Activated naive CD4-positive, alpha-beta T cell treated with anti-CD3 and anti-CD28 coated beads, Interleukin-2, amount 50 U/mL, for 24 hours (primary cell): ENCODE results near the gene TSPAN8.
"Not testable (repeated sequence)": the region's sequence is repeated elsewhere in the genome, so short reads cannot be mapped to it uniquely, and the experiment has no call there.

Experiments used
- H3K27ac Mint-ChIP-seq: one replicate; pipeline ENCODE4 v1.8.0; 2021; ENCODE audit warnings: mild to moderate bottlenecking, mixed read lengths
- H3K27me3 Mint-ChIP-seq: one replicate; pipeline ENCODE4 v1.8.0; 2021; ENCODE audit warnings: mixed read lengths
- H3K36me3 Mint-ChIP-seq: one replicate; pipeline ENCODE4 v1.8.0; 2021; ENCODE audit warnings: mixed read lengths
- H3K4me1 Mint-ChIP-seq: one replicate; pipeline ENCODE4 v1.8.0; 2021; ENCODE audit warnings: mixed read lengths
- H3K4me3 Mint-ChIP-seq: one replicate; pipeline ENCODE4 v1.8.0; 2021; ENCODE audit warnings: mild to moderate bottlenecking, mixed read lengths
- H3K9me3 Mint-ChIP-seq: one replicate; pipeline ENCODE4 v1.8.0; 2021; ENCODE audit warnings: mixed read lengths

The TSPAN8 gene

DNA sequence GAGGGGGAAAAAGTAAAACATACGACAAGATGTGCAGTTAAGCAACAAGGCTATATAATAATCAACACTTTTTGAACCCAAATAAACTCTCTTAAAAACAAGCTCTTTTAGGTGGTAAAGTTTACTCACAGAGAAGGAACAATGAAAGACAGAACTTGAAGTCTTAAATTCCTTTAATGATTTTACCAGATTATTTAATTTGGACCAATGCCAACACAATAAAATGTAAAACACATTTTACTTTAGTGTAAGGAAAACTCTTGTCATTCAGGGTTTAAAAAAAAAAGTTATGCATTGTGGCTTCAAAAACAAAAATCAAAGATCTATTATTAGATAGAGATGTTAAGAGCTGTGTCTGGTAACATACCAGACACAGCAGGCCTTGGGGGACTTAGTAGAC, 13.1 kb downstream of the TSPAN8 start:
- no peaks in the 10 kb centered on the region for H3K9me3 Mint-ChIP-seq
- no peak overlapping the region for H3K27ac Mint-ChIP-seq
- H3K36me3 Mint-ChIP-seq, result no peaks in the 10 kb centered on the region
- H3K27me3 Mint-ChIP-seq, result no peaks in the 10 kb centered on the region
- H3K4me1 Mint-ChIP-seq, result no peaks in the 10 kb centered on the region
- H3K4me3 Mint-ChIP-seq, result no peak overlapping the region

DNA sequence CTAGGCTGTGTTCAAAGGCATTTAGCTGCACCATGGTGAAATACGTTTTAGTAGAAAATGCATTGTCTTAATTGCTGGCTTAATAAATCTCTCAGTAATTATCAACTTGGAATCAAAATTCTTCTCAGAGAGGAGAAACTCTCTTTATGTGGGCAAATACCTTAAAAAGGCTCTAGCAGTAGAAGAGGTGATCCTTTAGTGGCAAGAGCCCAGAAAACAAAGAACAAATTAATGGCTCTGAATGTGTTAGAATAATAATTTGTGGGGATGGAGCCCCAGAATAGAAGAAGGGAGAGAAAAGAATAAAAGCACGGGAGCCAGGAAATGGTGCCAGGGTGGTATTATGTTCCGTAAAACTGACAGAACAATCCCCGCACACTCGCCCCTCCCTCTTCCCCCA, 14.8 kb downstream of the TSPAN8 start:
- H3K4me1 Mint-ChIP-seq, result no peaks in the 10 kb centered on the region
- H3K4me3 Mint-ChIP-seq, result no peak overlapping the region
- no peak overlapping the region for H3K27ac Mint-ChIP-seq
- no peaks in the 10 kb centered on the region for H3K36me3 Mint-ChIP-seq
- H3K27me3 Mint-ChIP-seq, result no peaks in the 10 kb centered on the region
- H3K9me3 Mint-ChIP-seq, result no peaks in the 10 kb centered on the region

DNA sequence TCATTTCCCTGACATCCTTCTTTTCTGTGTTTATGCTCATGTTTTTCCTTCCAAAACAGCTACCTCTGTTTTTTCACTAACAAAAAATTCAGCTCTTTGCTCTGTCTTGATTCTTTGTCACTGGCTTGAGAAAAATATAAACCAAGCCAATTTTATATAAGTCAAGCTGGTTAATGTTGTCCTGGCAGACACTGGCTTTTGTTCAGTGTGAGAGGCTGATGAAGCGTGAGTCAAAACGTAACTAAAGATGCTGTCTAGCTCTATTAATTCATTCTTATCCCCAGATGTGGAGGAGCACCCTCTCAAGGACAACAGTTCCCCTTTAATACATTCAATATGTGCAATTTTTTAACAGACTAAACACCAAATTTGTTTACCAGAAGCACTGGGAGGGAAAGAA, 15.8 kb downstream of the TSPAN8 start:
- H3K4me3 Mint-ChIP-seq, result no peak overlapping the region
- no peak overlapping the region for H3K27ac Mint-ChIP-seq
- H3K36me3 Mint-ChIP-seq, result no peaks in the 10 kb centered on the region
- no peaks in the 10 kb centered on the region for H3K4me1 Mint-ChIP-seq
- no peaks in the 10 kb centered on the region for H3K9me3 Mint-ChIP-seq
- H3K27me3 Mint-ChIP-seq, result no peaks in the 10 kb centered on the region

DNA sequence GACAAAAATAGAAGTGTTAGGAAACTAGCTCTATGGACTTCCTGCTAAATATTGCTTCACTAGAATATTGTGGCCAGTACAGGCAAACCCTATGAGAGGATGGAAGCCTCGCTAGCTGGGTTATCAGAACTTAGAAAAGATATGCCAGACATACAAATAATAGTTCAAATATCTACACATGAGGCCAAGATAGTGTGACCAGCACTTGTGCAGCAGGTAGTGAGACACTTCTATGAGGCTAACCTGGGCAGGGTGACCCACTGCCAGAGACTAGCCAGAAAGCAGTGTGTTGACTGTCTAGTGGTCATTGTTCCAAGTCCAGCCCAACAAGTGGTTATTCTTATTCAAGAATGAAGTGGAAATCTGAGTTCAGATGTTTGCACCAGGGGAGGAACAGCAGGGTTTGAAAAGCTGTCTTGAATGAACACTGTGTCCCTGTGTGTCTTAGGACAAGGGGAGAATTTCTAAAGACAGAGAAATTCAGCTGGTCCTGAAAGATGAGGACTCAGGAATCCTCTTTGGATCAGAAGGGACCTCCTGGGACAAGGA, 16.3 kb downstream of the TSPAN8 start:
- Mint-ChIP-seq H3K4me1 (no peaks in the 10 kb centered on the region), H3K27me3 (no peaks in the 10 kb centered on the region), H3K27ac (no peak overlapping the region)

DNA sequence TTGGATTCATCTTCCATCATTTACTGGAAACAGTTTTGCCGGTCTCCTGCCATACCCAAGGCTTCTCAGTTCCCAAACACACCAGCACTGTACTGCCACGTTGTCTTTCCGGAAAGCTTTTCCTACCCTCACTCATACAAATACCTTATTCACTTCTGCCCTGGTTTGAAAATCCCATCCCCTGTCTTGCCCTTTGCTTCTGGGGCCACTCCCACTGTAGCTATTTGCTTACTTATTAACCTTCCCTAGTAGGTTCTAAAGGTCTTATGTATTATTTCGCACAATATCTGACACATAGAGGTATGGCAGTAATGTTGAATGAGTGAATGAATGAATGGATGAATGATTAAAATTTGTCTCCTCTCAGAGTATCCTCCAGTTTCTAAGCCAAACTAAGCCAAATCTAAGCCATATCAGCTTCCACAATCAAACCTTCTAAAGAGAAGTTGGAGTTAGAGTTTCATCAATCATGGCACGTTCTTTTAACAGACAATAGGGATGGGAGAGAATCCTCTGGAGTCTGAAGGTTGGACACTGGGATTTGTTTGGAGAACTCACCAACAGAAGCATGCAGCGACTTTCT, 18.6 kb downstream of the TSPAN8 start:
- Mint-ChIP-seq H3K9me3 (no peaks in the 10 kb centered on the region), H3K4me1 (no peaks in the 10 kb centered on the region), H3K27me3 (no peaks in the 10 kb centered on the region), H3K27ac (no peak overlapping the region), H3K36me3 (no peaks in the 10 kb centered on the region), H3K4me3 (no peak overlapping the region)

More for the DNA sequence above, 16.3 kb downstream of the TSPAN8 start:
- no peak overlapping the region for H3K4me3 Mint-ChIP-seq
- H3K36me3 Mint-ChIP-seq, result no peaks in the 10 kb centered on the region
- no peaks in the 10 kb centered on the region for H3K9me3 Mint-ChIP-seq

DNA sequence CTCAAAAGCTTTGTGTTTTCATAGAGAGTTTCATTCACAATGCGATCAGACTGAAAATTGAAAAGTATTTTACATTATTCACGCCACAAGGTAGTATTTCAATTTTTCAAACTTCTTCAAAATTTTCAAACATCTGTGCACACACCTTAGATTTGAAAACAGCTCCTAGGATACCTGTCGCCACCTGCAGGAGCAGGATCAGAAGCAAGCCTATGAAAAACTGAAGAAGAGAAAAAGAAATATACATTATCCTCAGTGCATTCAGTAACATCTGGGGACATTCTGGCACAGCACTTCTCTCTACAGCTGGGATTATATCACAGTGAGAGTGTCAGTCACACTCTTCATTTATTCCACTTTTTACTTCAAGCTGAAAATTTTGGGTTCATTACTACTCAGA, 19.8 kb downstream of the TSPAN8 start:
- Mint-ChIP-seq H3K4me3 (no peak overlapping the region), H3K27ac (no peak overlapping the region), H3K4me1 (no peaks in the 10 kb centered on the region), H3K36me3 (no peaks in the 10 kb centered on the region), H3K27me3 (no peaks in the 10 kb centered on the region), H3K9me3 (no peaks in the 10 kb centered on the region)

DNA sequence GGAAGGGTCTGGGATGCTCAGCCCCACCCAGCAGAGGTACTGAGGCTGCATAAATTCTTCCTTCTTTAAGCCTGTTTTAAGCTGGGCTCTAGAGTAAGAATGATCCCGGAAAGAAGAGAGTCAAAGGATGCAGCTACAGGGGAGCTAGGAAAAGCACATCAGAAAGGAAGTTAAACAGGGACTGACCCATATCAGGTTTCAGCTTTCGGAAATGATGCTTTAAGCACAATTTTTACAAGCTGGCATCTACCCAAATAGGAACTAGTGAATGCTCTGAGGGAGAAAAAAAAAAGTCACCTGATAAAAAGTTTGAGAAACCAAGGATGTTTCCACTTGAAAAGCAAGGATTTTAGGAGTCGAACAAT, 22.0 kb downstream of the TSPAN8 start:
- no peak overlapping the region for H3K4me3 Mint-ChIP-seq
- no peak overlapping the region for H3K27ac Mint-ChIP-seq
- H3K36me3 Mint-ChIP-seq, result no peaks in the 10 kb centered on the region
- no peaks in the 10 kb centered on the region for H3K9me3 Mint-ChIP-seq
- H3K27me3 Mint-ChIP-seq, result no peaks in the 10 kb centered on the region
- H3K4me1 Mint-ChIP-seq, result no peaks in the 10 kb centered on the region

DNA sequence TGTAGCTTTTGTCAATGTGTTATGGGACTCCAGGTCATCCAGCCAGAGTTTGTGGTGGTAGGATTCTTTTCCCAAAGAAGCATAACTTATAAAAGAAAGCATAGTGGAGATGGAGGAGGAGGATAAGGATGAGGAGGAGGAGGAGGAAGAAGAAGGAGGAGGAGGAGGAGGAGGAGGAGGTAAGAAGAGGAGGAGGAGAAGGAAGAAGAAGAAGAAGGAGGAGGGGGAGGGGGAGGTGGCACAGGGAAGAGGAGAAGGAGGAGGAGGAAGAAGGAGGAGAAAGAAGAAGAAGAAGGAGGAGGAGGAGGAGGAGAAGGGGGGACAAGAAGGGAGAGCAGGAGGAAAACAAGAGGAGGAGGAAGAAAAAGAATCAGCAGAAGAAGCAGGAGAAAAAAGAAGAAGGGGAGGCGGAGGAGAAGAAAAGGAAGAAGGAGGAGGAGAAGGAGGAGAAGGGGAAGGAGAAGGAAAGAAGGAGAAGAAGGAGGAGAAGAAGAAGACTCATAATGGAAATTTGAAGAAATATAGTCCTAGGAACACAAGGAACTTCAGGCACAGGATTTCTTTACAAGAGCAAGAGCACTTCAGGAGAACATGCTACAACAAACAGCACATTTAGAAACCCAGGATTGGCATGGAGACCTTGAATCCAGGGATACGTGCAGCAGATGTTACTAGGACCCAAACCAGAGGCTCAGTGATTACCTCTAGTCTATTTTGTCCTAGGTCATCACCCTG, 22.6 kb downstream of the TSPAN8 start:
- H3K36me3 Mint-ChIP-seq, result no peaks in the 10 kb centered on the region
- H3K9me3 Mint-ChIP-seq, result no peaks in the 10 kb centered on the region
- H3K4me1 Mint-ChIP-seq, result no peaks in the 10 kb centered on the region
- no peaks in the 10 kb centered on the region for H3K27me3 Mint-ChIP-seq
- no peak overlapping the region for H3K27ac Mint-ChIP-seq
- H3K4me3 Mint-ChIP-seq, result no peak overlapping the region

DNA sequence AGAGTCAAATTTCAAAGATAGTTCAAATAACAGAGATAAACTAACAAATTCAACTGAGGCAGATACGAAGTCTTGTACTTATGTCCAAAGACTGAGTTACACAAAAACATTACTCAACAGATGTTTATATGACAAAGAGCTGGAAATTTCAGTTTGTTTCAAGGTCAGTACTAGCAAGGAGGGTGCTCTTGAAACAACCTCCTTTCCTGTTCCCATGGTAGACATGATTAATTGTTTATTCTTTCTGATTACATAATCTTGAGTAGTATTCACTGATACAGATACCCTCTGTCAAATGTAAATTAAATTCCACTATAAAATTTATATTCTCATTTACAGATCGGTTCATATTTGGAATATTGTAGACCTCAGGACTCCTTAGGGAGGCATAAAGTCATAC, 23.4 kb downstream of the TSPAN8 start:
- Mint-ChIP-seq H3K9me3 (no peaks in the 10 kb centered on the region), H3K27me3 (no peaks in the 10 kb centered on the region), H3K27ac (no peak overlapping the region), H3K4me1 (no peaks in the 10 kb centered on the region), H3K4me3 (no peak overlapping the region), H3K36me3 (no peaks in the 10 kb centered on the region)

DNA sequence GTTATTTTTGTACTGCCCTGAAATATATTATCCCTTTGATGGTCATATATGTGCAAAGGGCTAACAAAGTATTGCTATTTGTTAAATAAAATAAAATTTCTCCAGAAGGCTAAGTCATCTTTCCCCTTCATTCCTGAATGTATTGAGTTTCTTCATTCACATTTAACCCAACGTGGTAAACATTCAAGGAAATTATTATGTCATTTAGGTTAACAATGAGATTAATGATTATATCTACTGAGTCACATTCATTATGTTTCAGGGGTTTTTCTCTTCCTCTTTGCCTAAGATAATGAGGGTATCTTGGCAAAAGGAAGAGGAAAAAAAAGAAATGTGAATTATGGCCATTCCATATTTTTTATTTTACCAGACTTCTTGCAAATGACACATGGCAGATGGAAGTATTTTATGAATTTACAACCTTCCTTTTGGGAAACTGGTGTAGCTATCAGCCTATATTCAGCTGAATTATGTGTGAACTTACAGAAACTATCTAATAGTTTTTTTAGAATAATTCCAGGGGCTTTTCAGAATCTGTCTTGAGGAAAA, 27.2 kb downstream of the TSPAN8 start:
- no peaks in the 10 kb centered on the region for H3K4me1 Mint-ChIP-seq
- no peaks in the 10 kb centered on the region for H3K36me3 Mint-ChIP-seq
- no peaks in the 10 kb centered on the region for H3K9me3 Mint-ChIP-seq
- no peak overlapping the region for H3K27ac Mint-ChIP-seq
- no peak overlapping the region for H3K4me3 Mint-ChIP-seq
- no peaks in the 10 kb centered on the region for H3K27me3 Mint-ChIP-seq

DNA sequence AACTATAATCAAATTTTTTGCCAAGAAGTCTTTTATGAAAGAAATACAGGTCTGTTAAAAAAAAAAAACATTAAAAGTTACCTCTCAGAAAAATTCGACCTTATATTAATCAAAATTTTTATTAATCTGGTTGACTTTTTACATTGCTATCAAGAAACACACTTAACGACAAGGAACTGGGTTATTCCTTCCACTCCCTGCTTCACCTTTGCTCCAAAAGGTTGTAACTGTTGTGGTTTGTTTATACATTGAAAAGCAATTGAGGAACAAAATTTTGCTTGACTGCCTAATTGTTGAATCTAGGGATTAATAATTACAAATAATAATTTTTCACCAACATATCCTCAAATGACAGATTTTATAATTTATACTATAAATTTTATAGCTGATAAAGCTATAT, 28.4 kb downstream of the TSPAN8 start:
- Mint-ChIP-seq H3K4me3 (no peak overlapping the region), H3K36me3 (no peaks in the 10 kb centered on the region), H3K27me3 (no peaks in the 10 kb centered on the region), H3K4me1 (no peaks in the 10 kb centered on the region), H3K9me3 (no peaks in the 10 kb centered on the region), H3K27ac (no peak overlapping the region)

DNA sequence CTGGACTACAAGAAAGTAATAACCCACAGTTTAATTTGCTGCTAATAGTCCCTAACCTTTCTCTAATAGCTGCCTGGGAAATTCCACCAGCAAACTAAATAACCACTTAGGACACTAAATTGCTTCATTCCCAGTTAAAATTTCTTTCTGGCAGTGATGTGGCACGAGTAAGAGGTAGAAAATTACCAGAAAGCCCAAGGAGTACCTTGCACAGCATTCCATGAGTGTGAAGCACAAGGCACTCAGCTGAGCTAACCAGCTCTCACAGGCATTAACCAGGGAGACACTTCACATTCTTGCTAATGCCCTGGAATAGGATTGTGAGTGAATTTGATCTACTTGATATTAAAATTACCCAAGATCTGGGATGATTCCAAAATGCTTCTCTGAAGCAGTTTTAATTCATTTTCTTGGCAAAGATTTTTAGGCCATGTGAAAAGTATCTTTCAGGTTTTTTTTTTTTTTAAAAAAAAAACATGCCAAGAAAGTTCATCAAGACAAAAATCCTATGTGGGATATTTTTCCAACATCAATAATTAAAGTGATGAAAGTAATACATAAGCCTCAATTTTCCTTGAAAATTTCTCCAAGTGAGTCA, 29.5 kb downstream of the TSPAN8 start:
- H3K36me3 Mint-ChIP-seq, result no peaks in the 10 kb centered on the region
- H3K27me3 Mint-ChIP-seq, result no peaks in the 10 kb centered on the region
- H3K4me3 Mint-ChIP-seq, result no peak overlapping the region
- H3K9me3 Mint-ChIP-seq, result no peaks in the 10 kb centered on the region
- no peak overlapping the region for H3K27ac Mint-ChIP-seq
- H3K4me1 Mint-ChIP-seq, result no peaks in the 10 kb centered on the region

DNA sequence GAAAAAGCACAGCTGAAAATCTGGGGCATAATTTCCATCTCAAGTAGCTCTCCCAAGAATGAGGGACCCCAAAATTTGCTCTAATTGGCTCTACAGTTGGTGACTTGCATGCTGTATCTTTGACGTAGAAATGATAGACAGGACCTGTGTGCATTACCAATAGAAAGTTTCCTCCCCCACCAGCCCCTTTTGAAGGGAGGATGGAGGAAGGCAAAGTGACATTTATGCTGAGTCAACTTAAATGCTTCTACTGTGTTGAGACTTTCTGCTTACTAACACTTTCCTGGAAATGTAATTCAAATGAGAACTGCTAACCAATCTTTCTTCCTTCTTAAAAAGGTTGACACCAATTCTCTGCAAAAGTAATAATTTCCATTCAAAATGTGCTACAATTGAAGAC, 31.9 kb downstream of the TSPAN8 start:
- H3K36me3 Mint-ChIP-seq, result no peaks in the 10 kb centered on the region
- H3K4me1 Mint-ChIP-seq, result no peaks in the 10 kb centered on the region
- H3K4me3 Mint-ChIP-seq, result no peak overlapping the region
- H3K27me3 Mint-ChIP-seq, result no peaks in the 10 kb centered on the region
- H3K9me3 Mint-ChIP-seq, result no peaks in the 10 kb centered on the region
- H3K27ac Mint-ChIP-seq, result no peak overlapping the region

DNA sequence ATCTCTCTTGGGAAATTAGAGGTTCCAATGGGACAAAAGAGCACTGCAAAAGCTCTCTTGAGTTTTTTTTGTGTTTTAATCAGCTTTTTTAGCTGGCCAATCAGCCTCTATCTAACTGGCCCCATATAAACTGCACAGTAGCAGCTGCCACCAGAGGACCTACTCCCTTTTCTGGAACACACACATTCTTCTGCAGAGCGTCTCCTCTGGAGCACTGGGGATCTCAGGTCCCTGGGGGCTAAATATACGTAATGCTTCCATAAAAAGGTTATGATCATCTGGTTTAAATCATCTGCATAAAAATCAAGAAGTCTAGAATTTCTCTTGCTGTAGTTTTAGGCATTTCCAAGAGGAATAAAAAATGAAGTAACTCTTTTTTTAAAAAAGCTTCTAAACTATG, 32.3 kb downstream of the TSPAN8 start:
- no peak overlapping the region for H3K27ac Mint-ChIP-seq
- H3K4me3 Mint-ChIP-seq, result no peak overlapping the region
- no peaks in the 10 kb centered on the region for H3K27me3 Mint-ChIP-seq
- H3K9me3 Mint-ChIP-seq, result no peaks in the 10 kb centered on the region
- H3K36me3 Mint-ChIP-seq, result no peaks in the 10 kb centered on the region
- no peaks in the 10 kb centered on the region for H3K4me1 Mint-ChIP-seq

DNA sequence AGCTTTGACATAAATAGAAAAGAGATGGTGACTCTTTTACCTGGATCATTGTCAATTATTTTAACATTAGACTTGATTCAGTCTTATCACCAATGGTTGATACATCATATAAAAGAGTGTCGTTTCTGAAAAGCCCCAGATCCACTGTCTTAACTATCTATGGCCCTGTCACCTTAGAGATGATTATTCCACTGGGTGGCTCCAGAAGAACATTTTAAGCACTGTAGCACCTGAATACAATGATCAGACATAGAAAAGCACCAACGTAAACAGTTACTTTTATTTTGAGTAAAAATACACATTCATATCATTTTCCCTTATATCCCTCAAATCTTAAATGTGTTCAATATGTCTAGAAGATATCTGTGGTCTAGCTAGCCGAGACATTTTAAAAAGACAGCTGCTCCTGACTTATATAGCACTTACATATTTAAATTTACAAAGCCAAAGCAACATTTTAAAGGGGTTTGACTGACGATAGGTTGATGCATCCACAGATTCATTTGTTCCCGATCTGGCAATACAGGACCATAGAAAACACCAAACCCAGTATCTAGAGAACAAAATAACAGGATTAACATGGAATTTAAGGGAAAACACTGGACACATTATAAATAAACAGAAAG, 32.9 kb downstream of the TSPAN8 start:
- Mint-ChIP-seq H3K9me3 (no peaks in the 10 kb centered on the region), H3K27ac (no peak overlapping the region), H3K4me3 (no peak overlapping the region), H3K36me3 (no peaks in the 10 kb centered on the region), H3K4me1 (no peaks in the 10 kb centered on the region), H3K27me3 (no peaks in the 10 kb centered on the region)

DNA sequence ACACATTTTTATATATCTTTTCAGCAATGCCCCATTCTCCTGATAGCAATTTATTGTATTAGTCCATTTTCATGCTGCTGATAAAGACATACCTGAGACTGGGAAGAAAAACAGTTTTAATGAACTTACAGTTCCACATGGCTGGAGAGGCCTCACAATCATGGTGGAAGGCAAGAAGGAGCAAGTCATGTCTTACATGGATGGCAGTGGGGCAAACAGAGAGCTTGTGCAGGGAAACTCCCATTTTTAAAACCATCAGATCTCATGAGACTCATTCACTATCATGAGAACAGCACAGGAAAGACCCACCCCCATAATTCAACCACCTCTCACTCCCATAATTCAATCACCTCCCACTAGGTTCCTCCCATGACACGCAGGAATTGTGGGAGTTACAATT, 44.7 kb downstream of the TSPAN8 start:
- not testable (repeated sequence) for H3K4me1 Mint-ChIP-seq, H3K27me3 Mint-ChIP-seq

More for the DNA sequence above, 44.7 kb downstream of the TSPAN8 start:
- H3K4me3 Mint-ChIP-seq, H3K9me3 Mint-ChIP-seq, H3K27ac Mint-ChIP-seq, H3K36me3 Mint-ChIP-seq: not testable (repeated sequence)
